GM19467 (cell line): ENCODE data around the gene CATSPERZ.
A peak's percentile ranks its signal among the peaks of the same experiment; 100 is the strongest.
"Not testable (repeated sequence)": the region's sequence is repeated elsewhere in the genome, so short reads cannot be mapped to it uniquely, and the experiment has no call there.

ENCODE experiments used
- ATAC-seq: cut with Tn5 transposase; IDR thresholded peaks from one replicate; pipeline ENCODE4 v1.9.1; 2021; ENCODE audit warnings: mild to moderate bottlenecking, moderate library complexity; ENCODE audit not compliant: unreplicated experiment

The CATSPERZ gene

GRCh38 chr11:64297699-64298358 lies 2.3 kb upstream of the CATSPERZ start:
- no peak for ATAC-seq

GRCh38 chr11:64298966-64299846 lies 952 bp upstream of the CATSPERZ start:
- ATAC-seq = no peak

- ATAC-seq = no peak
Measured at GRCh38 chr11:64303109-64304031, 3.2 kb downstream of the CATSPERZ start.

DNA sequence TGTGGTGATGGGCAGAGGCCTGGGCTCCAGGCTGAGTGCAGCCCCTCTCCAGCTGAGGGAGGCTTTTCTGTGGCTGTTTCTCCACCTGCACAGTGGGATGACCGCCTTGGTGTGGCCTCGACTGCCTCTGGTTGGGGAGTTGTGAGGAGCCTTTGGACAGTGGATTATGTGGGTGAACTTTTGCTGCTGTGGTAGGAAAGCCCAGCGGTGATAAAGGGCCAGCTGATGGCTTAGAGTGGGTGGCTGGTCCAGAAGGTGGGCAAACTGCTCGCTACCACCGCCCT lies 3.8 kb downstream of the CATSPERZ start:
- no peak for ATAC-seq

- peak; percentile 32 for ATAC-seq
Measured at GRCh38 chr11:64304316-64305072, 4.3 kb downstream of the CATSPERZ start.

DNA sequence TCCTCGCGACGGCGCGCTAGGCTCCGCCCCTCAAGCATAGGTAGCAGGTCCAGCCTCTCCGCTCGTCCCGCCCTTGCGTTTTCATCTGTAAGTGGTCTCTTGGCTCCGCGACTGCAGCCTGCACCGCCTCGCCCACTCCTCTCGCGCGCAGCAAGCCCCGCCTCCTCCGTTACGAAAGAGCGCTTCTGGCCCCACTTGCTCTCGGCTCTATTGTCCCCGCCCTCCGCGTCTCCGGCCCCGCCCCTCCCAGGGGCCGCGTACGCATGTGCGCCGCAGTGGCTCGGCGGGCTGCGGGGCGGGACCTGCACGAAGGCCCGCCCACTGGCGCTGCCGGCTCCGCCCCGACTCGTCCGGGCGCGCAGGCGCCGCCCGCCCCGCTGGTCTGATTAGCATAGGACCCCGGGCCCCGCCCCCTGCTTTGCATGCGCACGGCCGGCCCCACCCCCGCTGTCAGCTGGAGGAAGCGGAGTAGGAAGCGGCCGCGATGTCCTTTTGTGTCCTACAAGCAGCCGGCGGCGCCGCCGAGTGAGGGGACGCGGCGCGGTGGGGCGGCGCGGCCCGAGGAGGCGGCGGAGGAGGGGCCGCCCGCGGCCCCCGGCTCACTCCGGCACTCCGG lies 5.0 kb downstream of the CATSPERZ start, which contains the start of gene ESRRA:
Gene ESRRA (plus strand): TSS at position 450 of the 616 bp plus-strand sequence. CDS start 1,656 bp downstream, outside the sequence.
- ATAC-seq = peak; percentile 67

DNA sequence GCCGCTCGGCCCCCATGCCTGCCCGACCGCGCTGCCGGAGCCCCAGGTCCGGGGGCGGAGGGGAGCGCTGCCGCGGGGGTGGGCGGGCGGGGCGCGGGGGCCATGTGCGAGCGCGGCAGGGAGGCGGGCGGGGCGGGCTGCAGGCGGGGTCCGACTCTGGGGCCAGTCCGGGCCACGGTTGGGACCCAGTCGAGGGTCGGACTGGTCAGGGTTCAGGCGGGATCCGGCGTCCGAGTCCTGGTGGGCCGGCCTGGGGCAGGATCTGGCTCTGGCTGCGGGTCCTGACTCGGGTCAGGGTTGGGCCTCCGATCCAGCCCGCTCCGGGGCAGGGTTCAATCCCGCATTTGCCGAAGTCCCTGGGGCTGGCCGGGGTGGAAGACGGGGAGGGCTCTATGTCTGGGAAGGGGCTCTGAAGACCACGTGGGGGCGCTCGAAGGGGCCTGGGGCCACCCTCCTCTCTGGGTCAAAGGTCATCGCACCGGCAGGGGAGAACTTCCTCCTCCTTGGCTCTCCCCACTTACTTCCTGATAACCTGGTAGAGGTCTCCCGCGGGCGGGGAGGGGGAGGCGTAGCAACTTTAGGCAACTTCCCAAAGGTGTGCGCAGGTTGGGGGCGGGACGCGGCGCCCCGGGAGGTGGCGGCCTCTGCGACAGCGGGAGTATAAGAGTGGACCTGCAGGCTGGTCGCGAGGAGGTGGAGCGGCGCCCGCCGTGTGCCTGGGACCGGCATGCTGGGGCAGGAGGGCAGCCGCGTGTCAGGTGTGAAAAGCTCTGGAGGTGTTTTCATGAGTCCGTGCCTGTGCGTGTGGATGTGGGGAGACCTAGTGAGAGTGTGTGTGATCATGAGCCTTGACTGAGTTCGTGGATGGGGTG lies 5.8 kb downstream of the CATSPERZ start:
- peak; percentile 15 for ATAC-seq

GRCh38 chr11:64306563-64306875 lies 6.4 kb downstream of the CATSPERZ start:
- no peak for ATAC-seq

- ATAC-seq = no peak
Measured at GRCh38 chr11:64306876-64307622, 6.9 kb downstream of the CATSPERZ start.

- ATAC-seq = not testable (repeated sequence)
Measured at GRCh38 chr11:64307795-64308194, 7.6 kb downstream of the CATSPERZ start.

GRCh38 chr11:64312947-64313346 lies 12.8 kb downstream of the CATSPERZ start:
- ATAC-seq = no peak

GRCh38 chr11:64313491-64314145 lies 13.5 kb downstream of the CATSPERZ start:
- ATAC-seq = no peak

- no peak for ATAC-seq
Measured at GRCh38 chr11:64314146-64314804, 14.1 kb downstream of the CATSPERZ start.

- no peak for ATAC-seq
Measured at GRCh38 chr11:64314805-64315561, 14.8 kb downstream of the CATSPERZ start.

DNA sequence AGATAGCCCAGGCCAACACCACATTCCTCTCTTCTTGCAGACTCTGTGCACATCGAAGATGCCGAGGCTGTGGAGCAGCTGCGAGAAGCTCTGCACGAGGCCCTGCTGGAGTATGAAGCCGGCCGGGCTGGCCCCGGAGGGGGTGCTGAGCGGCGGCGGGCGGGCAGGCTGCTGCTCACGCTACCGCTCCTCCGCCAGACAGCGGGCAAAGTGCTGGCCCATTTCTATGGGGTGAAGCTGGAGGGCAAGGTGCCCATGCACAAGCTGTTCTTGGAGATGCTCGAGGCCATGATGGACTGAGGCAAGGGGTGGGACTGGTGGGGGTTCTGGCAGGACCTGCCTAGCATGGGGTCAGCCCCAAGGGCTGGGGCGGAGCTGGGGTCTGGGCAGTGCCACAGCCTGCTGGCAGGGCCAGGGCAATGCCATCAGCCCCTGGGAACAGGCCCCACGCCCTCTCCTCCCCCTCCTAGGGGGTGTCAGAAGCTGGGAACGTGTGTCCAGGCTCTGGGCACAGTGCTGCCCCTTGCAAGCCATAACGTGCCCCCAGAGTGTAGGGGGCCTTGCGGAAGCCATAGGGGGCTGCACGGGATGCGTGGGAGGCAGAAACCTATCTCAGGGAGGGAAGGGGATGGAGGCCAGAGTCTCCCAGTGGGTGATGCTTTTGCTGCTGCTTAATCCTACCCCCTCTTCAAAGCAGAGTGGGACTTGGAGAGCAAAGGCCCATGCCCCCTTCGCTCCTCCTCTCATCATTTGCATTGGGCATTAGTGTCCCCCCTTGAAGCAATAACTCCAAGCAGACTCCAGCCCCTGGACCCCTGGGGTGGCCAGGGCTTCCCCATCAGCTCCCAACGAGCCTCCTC lies 15.7 kb downstream of the CATSPERZ start:
- ATAC-seq = not testable (repeated sequence)
